Cerebellar nuclear complex (tissue), 1 donor: ENCODE measurements around the gene AP3S1.

ENCODE experiments used
- DNase-seq, 2 experiments: peaks; one replicate each; lab custom pipeline; 2025; lab: John Stamatoyannopoulos, UW

Gene AP3S1

GRCh38 chr5:115939059-115939458 is 97.3 kb downstream of the AP3S1 start:
- no peak for DNase-seq

GRCh38 chr5:115940080-115940810 is 98.5 kb downstream of the AP3S1 start:
- DNase-seq = no peak

- no peak for DNase-seq
Measured at GRCh38 chr5:115941051-115941675, 99.4 kb downstream of the AP3S1 start.

- no peak for DNase-seq
Measured at GRCh38 chr5:115944501-115944900, 102.8 kb downstream of the AP3S1 start.

- no peak for DNase-seq
Measured at GRCh38 chr5:115946655-115947054, 104.9 kb downstream of the AP3S1 start.

- DNase-seq = no peak
Measured at GRCh38 chr5:115947260-115947659, 105.5 kb downstream of the AP3S1 start.

GRCh38 chr5:115948091-115948534 is 106.4 kb downstream of the AP3S1 start:
- DNase-seq = no peak

GRCh38 chr5:115949096-115949495 is 107.4 kb downstream of the AP3S1 start:
- DNase-seq = no peak

GRCh38 chr5:115952588-115952987 is 110.9 kb downstream of the AP3S1 start:
- DNase-seq = no peak

GRCh38 chr5:115954144-115954543 is 112.4 kb downstream of the AP3S1 start:
- DNase-seq = no peak

GRCh38 chr5:115956957-115957356 is 115.2 kb downstream of the AP3S1 start:
- no peak for DNase-seq

GRCh38 chr5:115961381-115962238 is 119.9 kb downstream of the AP3S1 start:
- DNase-seq = no peak

- no peak for DNase-seq
Measured at GRCh38 chr5:115962239-115962564, 120.5 kb downstream of the AP3S1 start, which contains the start of gene LVRN. LVRN (plus strand) TSS chr5:115962475; CDS start chr5:115962618, 143 bp downstream.

GRCh38 chr5:115962565-115963402 is 121.0 kb downstream of the AP3S1 start:
- no peak for DNase-seq

GRCh38 chr5:115963566-115963965 is 121.8 kb downstream of the AP3S1 start:
- no peak for DNase-seq
